Fibroblast of lung (primary cell): ENCODE measurements around the gene FAM83D.

Experiments
- CTCF ChIP-seq, 2 donors: IDR thresholded peaks in 1 of 2; conservative IDR thresholded peaks in 1 of 2; 1 replicate in 1 of 2; 2 replicates in 1 of 2; pipeline ENCODE4 v1.5.1; 2011 to 2012; ENCODE audit warnings: low read length in 2 of 2, control low read depth in 1 of 2, inconsistent platforms in 1 of 2, low read depth in 1 of 2, mild to moderate bottlenecking in 1 of 2
- EZH2 ChIP-seq: IDR thresholded peaks from 2 replicates; pipeline ENCODE4 v1.5.1; 2012; ENCODE audit warnings: low read length, control low read depth, mild to moderate bottlenecking; ENCODE audit errors: missing control alignments

GRCh38 chr20:38973645-38974044 lies 47.4 kb downstream of the FAM83D start:
- no peak for TF ChIP-seq EZH2
- no peak for TF ChIP-seq CTCF (conservative IDR thresholded peaks at IDR 0.05 in 1 of 2, IDR thresholded peaks at IDR 0.05 in 1 of 2; ENCODE audit: low read depth in 1 of 2, low read length in 2 of 2)
